K562 (cell line): ENCODE data around the gene SMIM8. TPM values are rescaled to one million over a fixed set of nuclear protein-coding genes. Genes with fewer than 3 reads are reported as not detected.

Source experiments
- ATAC-seq: fragments of 200-7000 bp; cut with Tn5 transposase; 3 replicates; pipeline ENCODE4 v1.9.1; 2020; ENCODE audit warnings: moderate library complexity
- BruUV-seq: library from RNA; stranded (reverse); fragments of 400-500 nt; replicated peaks from 2 replicates; lab custom pipeline; 2021; lab: Mats Ljungman, UMichigan
- CTCF ChIA-PET: fragments of 300-600 bp; formaldehyde crosslinking; extraction: SDS; loops from one replicate; lab custom pipeline; 2021; ENCODE audit warnings: low intra/inter-chr PET ratio; lab: Yijun Ruan, JAX
- POLR2A ChIA-PET: fragments of 300-600, 350-650 bp; sonication (Branson Sonifier 250); formaldehyde crosslinking; extraction: SDS; loops from one replicate; lab custom pipeline; 2021; ENCODE audit warnings: antibody characterized with exemption, inconsistent platforms; lab: Yijun Ruan, JAX
- DNase-seq, 4 experiments: peaks; one replicate each; pipeline versions ENCODE4 v3.0.0 to v3.0.0-alpha.2; 2011 to 2018; ENCODE audit warnings: low spot score in 3 of 4, mixed read lengths in 3 of 4; ENCODE audit errors: extremely low read depth in 1 of 4
- FAIRE-seq: peaks from 2 replicates; lab custom pipeline; 2011; peaks lifted over from hg19 to GRCh38; lab: Jason Lieb, UNC
- H2AFZ ChIP-seq: 2 replicates; pipeline ENCODE4 v1.6.0; 2011; ENCODE audit warnings: low read depth, low read length, control low read depth, inconsistent platforms
- H3K27ac ChIP-seq: fragments of 200-600 bp; 3 replicates; pipeline ENCODE4 v1.8.0; 2011; ENCODE audit warnings: low read depth, mild to moderate bottlenecking, control low read depth, inconsistent platforms, low read length, moderate library complexity, mixed read lengths; ENCODE audit errors: extremely low read depth
- H3K27me3 ChIP-seq, 2 experiments: fragments of 300-600 bp in 1 of 2; 2 replicates in 1 of 2; 3 replicates in 1 of 2; pipeline versions ENCODE4 v1.6.0 to v1.8.0; 2011; ENCODE audit warnings: inconsistent platforms in 2 of 2, low read length in 2 of 2, mild to moderate bottlenecking in 1 of 2, mixed read lengths in 1 of 2, moderate library complexity in 1 of 2; ENCODE audit not compliant: control insufficient read depth in 2 of 2, insufficient read depth in 2 of 2
- H3K36me3 ChIP-seq: fragments of 300-600 bp; 3 replicates; pipeline ENCODE4 v1.8.0; 2011; ENCODE audit warnings: mild to moderate bottlenecking, low read length, inconsistent platforms; ENCODE audit not compliant: control insufficient read depth, insufficient read depth
- H3K4me1 ChIP-seq, 2 experiments: fragments of 200-600 bp in 1 of 2; replicated peaks in 1 of 2; 2 replicates in 1 of 2; 3 replicates in 1 of 2; pipeline versions ENCODE4 v1.5.1 to v1.8.0; 2011; ENCODE audit warnings: inconsistent platforms in 2 of 2, low read length in 2 of 2, mild to moderate bottlenecking in 1 of 2, mixed read lengths in 1 of 2, moderate library complexity in 1 of 2; ENCODE audit not compliant: control insufficient read depth in 2 of 2, insufficient read depth in 2 of 2
- H3K4me2 ChIP-seq: 2 replicates; pipeline ENCODE4 v1.6.1; 2011; ENCODE audit warnings: low read length, control low read depth, inconsistent platforms, mixed read lengths; ENCODE audit not compliant: insufficient read depth
- H3K4me3 ChIP-seq: fragments of 200-600 bp; sonication (generic), shearing (Covaris generic); 2 replicates; pipeline ENCODE4 v1.5.1; 2016; ENCODE audit warnings: control low read depth, inconsistent platforms
- H3K79me2 ChIP-seq: fragments of 200-600 bp; 3 replicates; pipeline ENCODE4 v1.8.0; 2011; ENCODE audit warnings: low read length, inconsistent platforms; ENCODE audit not compliant: control insufficient read depth, insufficient read depth
- H3K9ac ChIP-seq, 2 experiments: 2 replicates each; pipeline versions ENCODE4 v1.6.0 to v1.6.1; 2011; ENCODE audit warnings: low read depth in 2 of 2, low read length in 2 of 2, control low read depth in 1 of 2, inconsistent platforms in 1 of 2, mild to moderate bottlenecking in 1 of 2, mixed read lengths in 1 of 2; ENCODE audit not compliant: insufficient read depth in 1 of 2
- H3K9me1 ChIP-seq: one replicate; pipeline ENCODE4 v1.6.0; 2011; ENCODE audit warnings: inconsistent platforms, mild to moderate bottlenecking, low read length, moderate library complexity; ENCODE audit not compliant: control insufficient read depth, insufficient read depth
- H3K9me3 ChIP-seq: replicated peaks from 2 replicates; pipeline ENCODE4 v1.5.1; 2011; ENCODE audit warnings: low read depth, low read length, inconsistent platforms; ENCODE audit not compliant: control insufficient read depth, insufficient read depth
- H4K20me1 ChIP-seq: replicated peaks from 2 replicates; pipeline ENCODE4 v1.6.1; 2011; ENCODE audit warnings: low read length, inconsistent platforms, mixed read lengths; ENCODE audit not compliant: control insufficient read depth, insufficient read depth
- ARID3B ChIP-seq: fragments of 250-450 bp; sonication (Bioruptor Pico); IDR thresholded peaks from 2 replicates; pipeline ENCODE4 v1.4.0; 2020; ENCODE audit warnings: borderline replicate concordance
- CBX5 ChIP-seq: IDR thresholded peaks from 2 replicates; pipeline ENCODE4 v1.6.1; 2014; ENCODE audit warnings: low read depth, borderline replicate concordance
- CSDE1 ChIP-seq, 2 experiments: fragments of 450-650 bp; IDR thresholded peaks; 2 replicates each; pipeline ENCODE4 v1.6.1; 2016; ENCODE audit warnings: mild to moderate bottlenecking in 1 of 2
- GTF2A2 ChIP-seq: IDR thresholded peaks from 2 replicates; pipeline ENCODE4 v1.6.1; 2016; ENCODE audit warnings: mild to moderate bottlenecking, missing genetic modification characterization, missing compliant biosample characterization
- IRF2 ChIP-seq: sonication (generic); formaldehyde crosslinking; IDR thresholded peaks from 2 replicates; pipeline ENCODE4 v1.8.1; 2022; ENCODE audit warnings: mild to moderate bottlenecking, missing genetic modification reagents
- KDM2B ChIP-seq: fragments of 250-450 bp; sonication (Bioruptor Pico); IDR thresholded peaks from 2 replicates; pipeline ENCODE4 v1.8.0; 2021; ENCODE audit warnings: mild to moderate bottlenecking, moderate library complexity
- LCOR ChIP-seq: sonication (generic); formaldehyde crosslinking; IDR thresholded peaks from 2 replicates; pipeline ENCODE4 v1.8.0; 2022; ENCODE audit warnings: mild to moderate bottlenecking, missing genetic modification reagents
- MAX ChIP-seq: sonication (generic); formaldehyde crosslinking; IDR thresholded peaks from 2 replicates; pipeline ENCODE4 v1.9.0; 2022; ENCODE audit warnings: mild to moderate bottlenecking, missing genetic modification reagents
- MTA3 ChIP-seq: fragments of 450-650 bp; formaldehyde crosslinking; IDR thresholded peaks from 2 replicates; pipeline ENCODE4 v1.6.1; 2017; ENCODE audit warnings: mild to moderate bottlenecking, borderline replicate concordance
- OTX1 ChIP-seq: fragments of 450-650 bp; formaldehyde crosslinking; IDR thresholded peaks from 2 replicates; pipeline ENCODE4 v1.4.0; 2022; ENCODE audit warnings: mild to moderate bottlenecking
- SMARCA5 ChIP-seq: fragments of 450-650 bp; IDR thresholded peaks from 2 replicates; pipeline ENCODE4 v1.6.1; 2016
- TOE1 ChIP-seq, 2 experiments: fragments of 450-650 bp in 1 of 2; sonication (generic) in 1 of 2; formaldehyde crosslinking in 1 of 2; IDR thresholded peaks; 2 replicates each; pipeline versions ENCODE4 v1.7.1 to v1.8.0; 2016 to 2022; ENCODE audit warnings: borderline replicate concordance in 2 of 2, mild to moderate bottlenecking in 2 of 2, antibody characterized with exemption in 1 of 2, inconsistent platforms in 1 of 2, low read depth in 1 of 2, missing genetic modification reagents in 1 of 2, moderate library complexity in 1 of 2
- U2AF2 ChIP-seq: fragments of 200-400 bp; formaldehyde crosslinking; optimal IDR thresholded peaks from 2 replicates; pipeline ENCODE3; 2017; ENCODE audit warnings: low read depth, mild to moderate bottlenecking, low read length
- WHSC1 ChIP-seq: IDR thresholded peaks from one replicate; pipeline ENCODE4 v1.6.1; 2012; ENCODE audit warnings: low read length, control low read depth, inconsistent platforms
- XRCC5 ChIP-seq: fragments of 200-400 bp; formaldehyde crosslinking; IDR thresholded peaks from 2 replicates; pipeline ENCODE4 v1.6.1; 2017; ENCODE audit warnings: low read depth, mild to moderate bottlenecking, low read length
- ZNF23 ChIP-seq: fragments of 250-450 bp; sonication (Bioruptor Pico); IDR thresholded peaks from 2 replicates; pipeline ENCODE4 v1.4.0; 2020; ENCODE audit warnings: mild to moderate bottlenecking
- WGBS: fragments of 100-300 bp; shearing (Covaris generic); methylation state at CpG from one replicate; pipeline ENCODE4 v1.1.6; 2016; ENCODE audit warnings: low coverage, mixed read lengths; ENCODE audit not compliant: insufficient coverage; ENCODE audit errors: missing lambda C conversion rate; 5-methylcytosine and 5-hydroxymethylcytosine counted together
- in situ Hi-C: fragments of 300-500 bp; cut with MboI; formaldehyde crosslinking; loops from 4 replicates; pipeline ENCODE4 v1.15.0; 2018; ENCODE audit warnings: inconsistent platforms, mixed read lengths
- intact Hi-C: fragments of 100-400 bp; cut with micrococcal nuclease; formaldehyde crosslinking; loops from 2 replicates; pipeline ENCODE4 v1.14.2; 2022
- polyA plus RNA-seq, 8 experiments: library from polyadenylated mRNA; depleted of rRNA in 4 of 8; stranded (reverse) in 5 of 8; unstranded in 3 of 8; fragments of >200 nt; fragmentation: Nextera tagmentation in 2 of 8; fragmentation: Illumina TruSeq in 1 of 8; extraction: Ambion mirVana in 2 of 8; extraction: Trizol in 1 of 8; gene quantifications; 2 replicates each; pipeline versions ENCODE4 v1.2.1 to v1.2.3, GENCODE V29; 2011 to 2014; ENCODE audit warnings: inconsistent platforms in 1 of 8, missing spikeins in 1 of 8
- total RNA-seq, 7 experiments: library from RNA; depleted of rRNA in 6 of 7; stranded (reverse); fragments of >200 nt in 6 of 7; fragmentation: Illumina TruSeq in 2 of 7; extraction: Trizol in 2 of 7; gene quantifications; 2 replicates each; pipeline versions ENCODE4 v1.2.1 to v1.2.3, GENCODE V29; 2011 to 2021; ENCODE audit warnings: low replicate concordance in 1 of 7
- TF ChIP-seq, protein P1 (sequence below): sonication (generic); formaldehyde crosslinking; IDR thresholded peaks from 2 replicates; pipeline ENCODE4 v1.8.1; 2023; ENCODE audit warnings: mild to moderate bottlenecking, missing genetic modification reagents
- TF ChIP-seq, protein P2 (sequence below): conservative IDR thresholded peaks from 2 replicates; pipeline ENCODE4 v1.6.1; 2011; ENCODE audit warnings: low read depth, mild to moderate bottlenecking, low read length; ENCODE audit not compliant: control insufficient read depth

The SMIM8 gene
- total and polyA plus RNA-seq, 9 of the 15 experiments (the other 6 are each of a cell fraction or from before 2014, with no cell fraction given): 8.3 to 53.7 (median 15.1) TPM

- TF ChIP-seq, protein P1, sequence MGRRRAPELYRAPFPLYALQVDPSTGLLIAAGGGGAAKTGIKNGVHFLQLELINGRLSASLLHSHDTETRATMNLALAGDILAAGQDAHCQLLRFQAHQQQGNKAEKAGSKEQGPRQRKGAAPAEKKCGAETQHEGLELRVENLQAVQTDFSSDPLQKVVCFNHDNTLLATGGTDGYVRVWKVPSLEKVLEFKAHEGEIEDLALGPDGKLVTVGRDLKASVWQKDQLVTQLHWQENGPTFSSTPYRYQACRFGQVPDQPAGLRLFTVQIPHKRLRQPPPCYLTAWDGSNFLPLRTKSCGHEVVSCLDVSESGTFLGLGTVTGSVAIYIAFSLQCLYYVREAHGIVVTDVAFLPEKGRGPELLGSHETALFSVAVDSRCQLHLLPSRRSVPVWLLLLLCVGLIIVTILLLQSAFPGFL (CRISPR knock-in tag): no peak
- no peak for TF ChIP-seq ZNF23 (CRISPR knock-in tag)
- no peak for TF ChIP-seq TOE1 (IDR thresholded peaks at IDR 0.05; ENCODE audit: borderline replicate concordance)
- TF ChIP-seq TOE1 (CRISPR knock-in tag; IDR thresholded peaks at IDR 0.05; ENCODE audit: borderline replicate concordance, low read depth): no peak
- TF ChIP-seq U2AF2: no peak
- no peak for TF ChIP-seq OTX1 (CRISPR knock-in tag)
- TF ChIP-seq WHSC1: no peak
- no peak for TF ChIP-seq MTA3
Measured at GRCh38 chr6:87378947-87379346, 56.6 kb downstream of the SMIM8 start (continued).

GRCh38 chr6:87382861-87383260 is 60.5 kb downstream of the SMIM8 start:
- Histone ChIP-seq H3K9me1 (no peaks in the 10 kb centered on the region), H3K79me2 (no peaks in the 10 kb centered on the region), H3K27ac (no peak overlapping the region), H3K4me2 (no peak overlapping the region), H3K9me3 (no peaks in the 10 kb centered on the region), H3K9ac (no peak overlapping the region), H4K20me1 (no peaks in the 10 kb centered on the region), H2AFZ (no peak overlapping the region), H3K4me1 (peaks cover 0 to 7% of the 10 kb centered on the region in 2 experiments; a peak in 2 of 5 replicates), H3K4me3 (no peak overlapping the region), H3K27me3 (no peaks in the 10 kb centered on the region), H3K36me3 (no peaks in the 10 kb centered on the region)
- BruUV-seq: no TSS peak
- DNase-seq (no peak), FAIRE-seq (no peak), ATAC-seq (no peak)
- 78% methylated on average over 5 of the region's 5 CpGs for WGBS
- in situ Hi-C loops (no loop called here), intact Hi-C loops (no loop called here)
- CTCF ChIA-PET: no interaction called here
- POLR2A ChIA-PET: no interaction called here
- TF ChIP-seq CBX5: no peak
- no peak for TF ChIP-seq ARID3B (CRISPR knock-in tag)
- TF ChIP-seq GTF2A2 (tag): no peak
- no peak for TF ChIP-seq LCOR (CRISPR knock-in tag)
- TF ChIP-seq MAX (CRISPR knock-in tag): no peak
- no peak for TF ChIP-seq KDM2B (CRISPR knock-in tag)
- TF ChIP-seq XRCC5: no peak
- no peak for TF ChIP-seq IRF2 (CRISPR knock-in tag)
- TF ChIP-seq, protein P2, sequence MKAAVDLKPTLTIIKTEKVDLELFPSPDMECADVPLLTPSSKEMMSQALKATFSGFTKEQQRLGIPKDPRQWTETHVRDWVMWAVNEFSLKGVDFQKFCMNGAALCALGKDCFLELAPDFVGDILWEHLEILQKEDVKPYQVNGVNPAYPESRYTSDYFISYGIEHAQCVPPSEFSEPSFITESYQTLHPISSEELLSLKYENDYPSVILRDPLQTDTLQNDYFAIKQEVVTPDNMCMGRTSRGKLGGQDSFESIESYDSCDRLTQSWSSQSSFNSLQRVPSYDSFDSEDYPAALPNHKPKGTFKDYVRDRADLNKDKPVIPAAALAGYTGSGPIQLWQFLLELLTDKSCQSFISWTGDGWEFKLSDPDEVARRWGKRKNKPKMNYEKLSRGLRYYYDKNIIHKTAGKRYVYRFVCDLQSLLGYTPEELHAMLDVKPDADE: no peak
- TF ChIP-seq SMARCA5: no peak
- no peak for TF ChIP-seq CSDE1 (IDR thresholded peaks at IDR 0.05)
